ENCODE data around the gene MAPK1IP1L.
A peak's percentile ranks its signal among the peaks of the same experiment; 100 is the strongest.
"Not testable (repeated sequence)": the region's sequence is repeated elsewhere in the genome, so short reads cannot be mapped to it uniquely, and the experiment has no call there.

MAPK1IP1L gene

GRCh38 chr14:55031190-55031589, 20.3 kb upstream of the MAPK1IP1L start:
- H3K79me2 ChIP-seq (ENCODE audit: control insufficient read depth, insufficient read depth, low read length) = peaks cover 25% of the 10 kb centered on the region
- no CpG with 5 or more reads among the region's 2 CpGs for WGBS (ENCODE audit: extremely low coverage, insufficient coverage, low lambda C conversion rate)
- H2BK120ac ChIP-seq (ENCODE audit: low read depth, low read length) = no peak overlapping the region
- no peak overlapping the region for H3K9ac ChIP-seq (ENCODE audit: low read length)
- H3K56ac ChIP-seq (ENCODE audit: low read length) = no peak overlapping the region
- no peak overlapping the region for H2AK5ac ChIP-seq (ENCODE audit: low read length)
- H3K27ac ChIP-seq (ENCODE audit: low read depth, low read length) = no peak overlapping the region
- no peak overlapping the region for H3K18ac ChIP-seq (ENCODE audit: low read length)
- H3K23ac ChIP-seq (ENCODE audit: low read length) = no peak overlapping the region
- no peak overlapping the region for H2BK15ac ChIP-seq (replicated peaks; ENCODE audit: low read depth)
- no peaks in the 10 kb centered on the region for H3K79me1 ChIP-seq (ENCODE audit: low read length)
- no peak overlapping the region for H3K4me2 ChIP-seq (ENCODE audit: low read length)
- DNase-seq = peak; percentile 36
- H3K4me1 ChIP-seq (ENCODE audit: control insufficient read depth, low read depth, low read length) = peaks cover 2% of the 10 kb centered on the region
- no peak overlapping the region for H3K4ac ChIP-seq (ENCODE audit: low read depth, low read length)
- no peak overlapping the region for H3K4me3 ChIP-seq (ENCODE audit: low read length)
- no peak overlapping the region for H4K5ac ChIP-seq (ENCODE audit: low read length)
- no peak overlapping the region for H2BK5ac ChIP-seq (ENCODE audit: low read length)
- no peak overlapping the region for H4K8ac ChIP-seq (ENCODE audit: low read depth, low read length)
- no peaks in the 10 kb centered on the region for H3K36me3 ChIP-seq (ENCODE audit: control insufficient read depth, insufficient read depth, low read length)
- no peaks in the 10 kb centered on the region for H3K27me3 ChIP-seq (ENCODE audit: insufficient read depth, low read length, poor library complexity)

- not testable (repeated sequence) for H3K27ac ChIP-seq (ENCODE audit: low read depth, low read length); H3K79me2 ChIP-seq (ENCODE audit: control insufficient read depth, insufficient read depth, low read length); H3K4me1 ChIP-seq (ENCODE audit: control insufficient read depth, low read depth, low read length); H3K18ac ChIP-seq (ENCODE audit: low read length); H4K8ac ChIP-seq (ENCODE audit: low read depth, low read length); H3K4ac ChIP-seq (ENCODE audit: low read depth, low read length); H3K56ac ChIP-seq (ENCODE audit: low read length); H2AK5ac ChIP-seq (ENCODE audit: low read length); H2BK120ac ChIP-seq (ENCODE audit: low read depth, low read length); H4K5ac ChIP-seq (ENCODE audit: low read length); H3K9ac ChIP-seq (ENCODE audit: low read length); H2BK15ac ChIP-seq (replicated peaks; ENCODE audit: low read depth); H3K4me3 ChIP-seq (ENCODE audit: low read length); H3K79me1 ChIP-seq (ENCODE audit: low read length); H3K36me3 ChIP-seq (ENCODE audit: control insufficient read depth, insufficient read depth, low read length); DNase-seq; H3K27me3 ChIP-seq (ENCODE audit: insufficient read depth, low read length, poor library complexity); H3K23ac ChIP-seq (ENCODE audit: low read length); H2BK5ac ChIP-seq (ENCODE audit: low read length); H3K4me2 ChIP-seq (ENCODE audit: low read length)
Measured at GRCh38 chr14:55037995-55038394, 13.5 kb upstream of the MAPK1IP1L start.

- Histone ChIP-seq H3K56ac (ENCODE audit: low read length) (no peak overlapping the region), H3K36me3 (ENCODE audit: control insufficient read depth, insufficient read depth, low read length) (peaks cover 3% of the 10 kb centered on the region), H3K4me1 (ENCODE audit: control insufficient read depth, low read depth, low read length) (no peaks in the 10 kb centered on the region), H3K23ac (ENCODE audit: low read length) (no peak overlapping the region), H3K27ac (ENCODE audit: low read depth, low read length) (no peak overlapping the region), H3K4ac (ENCODE audit: low read depth, low read length) (no peak overlapping the region), H2BK15ac (replicated peaks; ENCODE audit: low read depth) (no peak overlapping the region), H2BK120ac (ENCODE audit: low read depth, low read length) (no peak overlapping the region), H4K5ac (ENCODE audit: low read length) (no peak overlapping the region), H4K8ac (ENCODE audit: low read depth, low read length) (no peak overlapping the region), H3K9ac (ENCODE audit: low read length) (no peak overlapping the region), H3K18ac (ENCODE audit: low read length) (no peak overlapping the region), H3K4me2 (ENCODE audit: low read length) (no peak overlapping the region), H3K79me2 (ENCODE audit: control insufficient read depth, insufficient read depth, low read length) (peaks cover 2% of the 10 kb centered on the region), H2BK5ac (ENCODE audit: low read length) (no peak overlapping the region), H3K79me1 (ENCODE audit: low read length) (peaks cover 7% of the 10 kb centered on the region), H2AK5ac (ENCODE audit: low read length) (no peak overlapping the region), H3K27me3 (ENCODE audit: insufficient read depth, low read length, poor library complexity) (no peaks in the 10 kb centered on the region), H3K4me3 (ENCODE audit: low read length) (no peak overlapping the region)
- DNase-seq = no peak
Measured at GRCh38 chr14:55038708-55039107, 12.7 kb upstream of the MAPK1IP1L start.

GRCh38 chr14:55043528-55043927, 7.9 kb upstream of the MAPK1IP1L start:
- no CpG with 5 or more reads among the region's 5 CpGs for WGBS (ENCODE audit: extremely low coverage, insufficient coverage, low lambda C conversion rate)
- Histone ChIP-seq H3K4me2 (ENCODE audit: low read length) (no peak overlapping the region), H4K8ac (ENCODE audit: low read depth, low read length) (no peak overlapping the region), H2BK120ac (ENCODE audit: low read depth, low read length) (no peak overlapping the region), H2BK15ac (replicated peaks; ENCODE audit: low read depth) (no peak overlapping the region), H3K79me1 (ENCODE audit: low read length) (peaks cover 6% of the 10 kb centered on the region), H3K9ac (ENCODE audit: low read length) (no peak overlapping the region), H3K4me1 (ENCODE audit: control insufficient read depth, low read depth, low read length) (no peaks in the 10 kb centered on the region), H3K56ac (ENCODE audit: low read length) (no peak overlapping the region), H2AK5ac (ENCODE audit: low read length) (no peak overlapping the region), H3K18ac (ENCODE audit: low read length) (no peak overlapping the region), H3K36me3 (ENCODE audit: control insufficient read depth, insufficient read depth, low read length) (peaks cover 6% of the 10 kb centered on the region), H3K79me2 (ENCODE audit: control insufficient read depth, insufficient read depth, low read length) (peaks cover 2% of the 10 kb centered on the region), H3K4me3 (ENCODE audit: low read length) (no peak overlapping the region), H3K27me3 (ENCODE audit: insufficient read depth, low read length, poor library complexity) (no peaks in the 10 kb centered on the region), H2BK5ac (ENCODE audit: low read length) (no peak overlapping the region), H3K27ac (ENCODE audit: low read depth, low read length) (no peak overlapping the region), H3K23ac (ENCODE audit: low read length) (no peak overlapping the region), H4K5ac (ENCODE audit: low read length) (no peak overlapping the region), H3K4ac (ENCODE audit: low read depth, low read length) (no peak overlapping the region)
- no peak for DNase-seq

- Histone ChIP-seq H2AK5ac (ENCODE audit: low read length) (no peak overlapping the region), H2BK5ac (ENCODE audit: low read length) (no peak overlapping the region), H3K4me1 (ENCODE audit: control insufficient read depth, low read depth, low read length) (no peaks in the 10 kb centered on the region), H2BK120ac (ENCODE audit: low read depth, low read length) (no peak overlapping the region), H4K5ac (ENCODE audit: low read length) (no peak overlapping the region), H3K23ac (ENCODE audit: low read length) (no peak overlapping the region), H3K4me2 (ENCODE audit: low read length) (no peak overlapping the region), H3K79me2 (ENCODE audit: control insufficient read depth, insufficient read depth, low read length) (no peaks in the 10 kb centered on the region), H3K27ac (ENCODE audit: low read depth, low read length) (no peak overlapping the region), H3K4ac (ENCODE audit: low read depth, low read length) (no peak overlapping the region), H3K4me3 (ENCODE audit: low read length) (no peak overlapping the region), H3K27me3 (ENCODE audit: insufficient read depth, low read length, poor library complexity) (no peaks in the 10 kb centered on the region), H3K79me1 (ENCODE audit: low read length) (peaks cover 4% of the 10 kb centered on the region), H3K9ac (ENCODE audit: low read length) (no peak overlapping the region), H2BK15ac (replicated peaks; ENCODE audit: low read depth) (no peak overlapping the region), H3K18ac (ENCODE audit: low read length) (no peak overlapping the region), H3K36me3 (ENCODE audit: control insufficient read depth, insufficient read depth, low read length) (peaks cover 6% of the 10 kb centered on the region), H3K56ac (ENCODE audit: low read length) (no peak overlapping the region), H4K8ac (ENCODE audit: low read depth, low read length) (no peak overlapping the region)
- DNase-seq = no peak
Measured at GRCh38 chr14:55045087-55045486, 6.4 kb upstream of the MAPK1IP1L start.

GRCh38 chr14:55047301-55048053, 4.0 kb upstream of the MAPK1IP1L start:
- Histone ChIP-seq H2BK120ac (ENCODE audit: low read depth, low read length) (no peak overlapping the region), H3K4me2 (ENCODE audit: low read length) (no peak overlapping the region), H3K27me3 (ENCODE audit: insufficient read depth, low read length, poor library complexity) (no peaks in the 10 kb centered on the region), H3K4me1 (ENCODE audit: control insufficient read depth, low read depth, low read length) (no peaks in the 10 kb centered on the region), H4K5ac (ENCODE audit: low read length) (no peak overlapping the region), H3K79me2 (ENCODE audit: control insufficient read depth, insufficient read depth, low read length) (peaks cover 7% of the 10 kb centered on the region), H3K36me3 (ENCODE audit: control insufficient read depth, insufficient read depth, low read length) (peaks cover 6% of the 10 kb centered on the region), H2BK15ac (replicated peaks; ENCODE audit: low read depth) (no peak overlapping the region), H3K27ac (ENCODE audit: low read depth, low read length) (no peak overlapping the region), H3K18ac (ENCODE audit: low read length) (no peak overlapping the region), H3K4ac (ENCODE audit: low read depth, low read length) (no peak overlapping the region), H3K4me3 (ENCODE audit: low read length) (no peak overlapping the region), H3K9ac (ENCODE audit: low read length) (no peak overlapping the region), H3K79me1 (ENCODE audit: low read length) (peaks cover 4% of the 10 kb centered on the region), H3K56ac (ENCODE audit: low read length) (no peak overlapping the region), H2BK5ac (ENCODE audit: low read length) (no peak overlapping the region), H3K23ac (ENCODE audit: low read length) (no peak overlapping the region), H4K8ac (ENCODE audit: low read depth, low read length) (no peak overlapping the region), H2AK5ac (ENCODE audit: low read length) (no peak overlapping the region)
- DNase-seq = no peak
- no CpG with 5 or more reads among the region's 5 CpGs for WGBS (ENCODE audit: extremely low coverage, insufficient coverage, low lambda C conversion rate)

Measured in mesendoderm (in vitro differentiated cells).